Prostate gland (tissue), 2 donors: ENCODE measurements around the gene ZBTB16.

Experiments used
- POLR2A ChIP-seq: fragments of 450-650 bp; IDR thresholded peaks from one replicate; pipeline ENCODE4 v1.6.1; 2016; ENCODE audit warnings: antibody characterized with exemption, mild to moderate bottlenecking
- POLR2AphosphoS5 ChIP-seq: sonication (generic); formaldehyde crosslinking; IDR thresholded peaks from one replicate; pipeline ENCODE4 v1.6.1; 2017; ENCODE audit warnings: antibody characterized with exemption
- TF ChIP-seq, protein P1 (sequence below), 4 experiments: fragments of 200-600 bp in 2 of 4; fragments of 450-650 bp in 2 of 4; sonication (generic) in 2 of 4; IDR thresholded peaks; 1 replicate in 3 of 4; 2 replicates in 1 of 4; pipeline ENCODE4 v1.5.1; 2016 to 2019; ENCODE audit warnings: antibody characterized with exemption in 4 of 4, mild to moderate bottlenecking in 2 of 4, moderate library complexity in 2 of 4

DNA sequence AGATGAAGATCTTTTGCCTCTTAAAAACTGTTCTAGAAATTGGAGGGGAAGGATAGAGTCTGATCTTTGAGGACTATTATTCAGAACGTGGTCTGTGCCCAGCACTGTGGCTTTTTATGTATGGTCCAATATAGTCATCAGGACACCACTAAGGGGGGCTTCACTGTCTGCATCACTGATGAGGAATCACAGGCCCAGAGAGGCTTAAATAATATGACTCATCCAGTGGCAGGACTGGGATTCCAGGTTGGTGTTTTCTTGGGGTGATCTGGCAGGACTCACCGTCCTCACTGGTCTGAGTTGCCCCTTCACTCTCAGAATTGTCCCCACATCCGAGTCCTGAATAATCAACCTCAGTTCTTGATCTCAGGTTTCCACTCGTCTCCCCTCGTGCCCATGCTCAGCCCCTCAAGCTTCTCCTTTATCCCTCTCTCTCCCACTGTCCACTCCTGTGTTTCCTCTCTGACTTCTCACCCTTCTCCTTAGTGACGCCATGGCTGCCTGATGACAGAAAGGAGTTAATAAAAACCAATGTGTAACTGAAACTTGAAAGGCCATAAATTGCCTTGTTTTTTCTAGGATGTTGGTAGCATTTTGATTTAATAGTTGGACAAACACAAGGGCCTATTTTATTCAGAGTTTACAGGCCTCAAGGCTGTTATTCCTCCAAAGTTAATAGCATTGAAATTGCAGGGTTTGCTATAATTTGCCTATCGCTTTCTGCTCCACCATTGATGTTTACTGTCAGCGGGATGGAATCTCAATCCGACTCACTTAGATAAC, 141.0 kb downstream of the ZBTB16 start:
- TF ChIP-seq, protein P1, sequence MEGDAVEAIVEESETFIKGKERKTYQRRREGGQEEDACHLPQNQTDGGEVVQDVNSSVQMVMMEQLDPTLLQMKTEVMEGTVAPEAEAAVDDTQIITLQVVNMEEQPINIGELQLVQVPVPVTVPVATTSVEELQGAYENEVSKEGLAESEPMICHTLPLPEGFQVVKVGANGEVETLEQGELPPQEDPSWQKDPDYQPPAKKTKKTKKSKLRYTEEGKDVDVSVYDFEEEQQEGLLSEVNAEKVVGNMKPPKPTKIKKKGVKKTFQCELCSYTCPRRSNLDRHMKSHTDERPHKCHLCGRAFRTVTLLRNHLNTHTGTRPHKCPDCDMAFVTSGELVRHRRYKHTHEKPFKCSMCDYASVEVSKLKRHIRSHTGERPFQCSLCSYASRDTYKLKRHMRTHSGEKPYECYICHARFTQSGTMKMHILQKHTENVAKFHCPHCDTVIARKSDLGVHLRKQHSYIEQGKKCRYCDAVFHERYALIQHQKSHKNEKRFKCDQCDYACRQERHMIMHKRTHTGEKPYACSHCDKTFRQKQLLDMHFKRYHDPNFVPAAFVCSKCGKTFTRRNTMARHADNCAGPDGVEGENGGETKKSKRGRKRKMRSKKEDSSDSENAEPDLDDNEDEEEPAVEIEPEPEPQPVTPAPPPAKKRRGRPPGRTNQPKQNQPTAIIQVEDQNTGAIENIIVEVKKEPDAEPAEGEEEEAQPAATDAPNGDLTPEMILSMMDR (IDR thresholded peaks at IDR 0.05), result no peak
- TF ChIP-seq POLR2AphosphoS5 (peak; percentile 22), POLR2A (no peak)
